AG04449 (cell line): ENCODE measurements around the gene NEAT1.

ENCODE experiments used
- CTCF ChIA-PET: fragments of 350-600 bp; formaldehyde crosslinking; extraction: SDS; loops from one replicate; lab custom pipeline; 2021; ENCODE audit warnings: antibody characterized with exemption; lab: Yijun Ruan, JAX
- POLR2A ChIA-PET: fragments of 400-600, 350-600 bp; formaldehyde crosslinking; extraction: SDS; loops from one replicate; lab custom pipeline; 2020; ENCODE audit warnings: antibody characterized with exemption, inconsistent platforms; lab: Yijun Ruan, JAX
- DNase-seq: peaks from one replicate; pipeline ENCODE4 v3.0.0-alpha.2; 2010; ENCODE audit warnings: low read depth, low spot score
- H3K4me3 ChIP-seq: 2 replicates; pipeline ENCODE4 v1.5.1; 2011; ENCODE audit warnings: low read depth, mild to moderate bottlenecking, control low read depth, low read length
- TF ChIP-seq, protein P1 (sequence below): IDR thresholded peaks from one replicate; pipeline ENCODE4 v1.5.1; 2011; ENCODE audit warnings: mild to moderate bottlenecking, moderate library complexity, low read length, control low read depth, inconsistent platforms; ENCODE audit not compliant: insufficient read depth; ENCODE audit errors: missing control alignments

NEAT1 gene

DNA sequence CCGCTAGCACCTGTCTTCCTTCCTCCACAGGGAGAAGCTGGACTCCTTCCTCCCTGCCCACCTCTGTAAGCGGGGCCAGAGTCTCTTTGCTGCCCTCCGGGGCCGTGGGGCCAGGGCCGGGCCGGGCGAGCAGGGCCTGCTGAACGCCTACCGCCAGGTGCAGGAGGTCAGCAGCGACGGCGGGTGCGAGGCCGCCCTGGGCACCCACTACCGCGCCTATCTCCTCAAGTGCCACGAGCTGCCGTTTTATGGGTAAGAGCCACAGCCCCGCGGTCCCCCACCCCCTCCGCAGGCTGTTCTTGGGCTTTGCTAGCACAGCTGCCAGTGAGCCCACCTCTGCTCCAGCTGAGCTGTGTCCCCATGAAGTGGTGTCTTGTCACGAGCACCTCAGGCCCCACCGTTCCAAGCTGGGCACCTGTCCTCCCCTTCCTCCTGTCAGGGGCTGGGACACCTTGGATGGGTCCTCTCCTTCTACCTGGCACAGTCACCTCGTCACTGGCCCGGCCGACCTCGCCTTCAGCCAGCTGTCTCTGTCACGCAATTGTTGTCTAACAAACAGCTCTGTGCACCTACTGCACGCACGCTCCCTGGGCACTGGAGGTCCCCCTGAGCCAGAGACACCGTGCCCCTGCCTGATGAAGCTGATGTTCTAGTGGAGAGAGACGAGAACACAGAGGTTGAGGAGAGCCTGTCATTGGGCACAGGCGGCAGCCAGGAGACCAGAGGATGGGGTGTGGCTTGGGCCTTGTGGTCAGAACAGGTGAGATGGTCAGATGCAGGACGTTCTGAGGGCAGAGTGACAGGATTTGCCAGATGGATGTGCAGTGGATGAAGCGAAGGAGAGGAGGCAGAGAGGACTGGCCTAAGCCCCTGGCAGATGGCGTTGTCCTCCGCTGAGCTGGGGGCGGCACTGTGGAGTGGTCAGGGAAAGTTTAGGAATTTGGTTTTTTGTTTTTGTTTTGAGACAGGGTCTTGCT is 25.5 kb upstream of the NEAT1 start:
- POLR2A ChIA-PET, result interaction anchor here (0.7 kb wide), 1 partner anchor 20 kb away, joined by 3 read pairs; no protein-coding TSS in a partner anchor
- CTCF ChIA-PET, result interaction anchor here (1.7 to 11.7 kb wide), 2 partner anchors 9 to 19 kb away, joined by 6 to 123 read pairs; no protein-coding TSS in a partner anchor
- no peak for DNase-seq
- H3K4me3 ChIP-seq, result no peak overlapping the region
- TF ChIP-seq, protein P1, sequence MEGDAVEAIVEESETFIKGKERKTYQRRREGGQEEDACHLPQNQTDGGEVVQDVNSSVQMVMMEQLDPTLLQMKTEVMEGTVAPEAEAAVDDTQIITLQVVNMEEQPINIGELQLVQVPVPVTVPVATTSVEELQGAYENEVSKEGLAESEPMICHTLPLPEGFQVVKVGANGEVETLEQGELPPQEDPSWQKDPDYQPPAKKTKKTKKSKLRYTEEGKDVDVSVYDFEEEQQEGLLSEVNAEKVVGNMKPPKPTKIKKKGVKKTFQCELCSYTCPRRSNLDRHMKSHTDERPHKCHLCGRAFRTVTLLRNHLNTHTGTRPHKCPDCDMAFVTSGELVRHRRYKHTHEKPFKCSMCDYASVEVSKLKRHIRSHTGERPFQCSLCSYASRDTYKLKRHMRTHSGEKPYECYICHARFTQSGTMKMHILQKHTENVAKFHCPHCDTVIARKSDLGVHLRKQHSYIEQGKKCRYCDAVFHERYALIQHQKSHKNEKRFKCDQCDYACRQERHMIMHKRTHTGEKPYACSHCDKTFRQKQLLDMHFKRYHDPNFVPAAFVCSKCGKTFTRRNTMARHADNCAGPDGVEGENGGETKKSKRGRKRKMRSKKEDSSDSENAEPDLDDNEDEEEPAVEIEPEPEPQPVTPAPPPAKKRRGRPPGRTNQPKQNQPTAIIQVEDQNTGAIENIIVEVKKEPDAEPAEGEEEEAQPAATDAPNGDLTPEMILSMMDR, result no peak

DNA sequence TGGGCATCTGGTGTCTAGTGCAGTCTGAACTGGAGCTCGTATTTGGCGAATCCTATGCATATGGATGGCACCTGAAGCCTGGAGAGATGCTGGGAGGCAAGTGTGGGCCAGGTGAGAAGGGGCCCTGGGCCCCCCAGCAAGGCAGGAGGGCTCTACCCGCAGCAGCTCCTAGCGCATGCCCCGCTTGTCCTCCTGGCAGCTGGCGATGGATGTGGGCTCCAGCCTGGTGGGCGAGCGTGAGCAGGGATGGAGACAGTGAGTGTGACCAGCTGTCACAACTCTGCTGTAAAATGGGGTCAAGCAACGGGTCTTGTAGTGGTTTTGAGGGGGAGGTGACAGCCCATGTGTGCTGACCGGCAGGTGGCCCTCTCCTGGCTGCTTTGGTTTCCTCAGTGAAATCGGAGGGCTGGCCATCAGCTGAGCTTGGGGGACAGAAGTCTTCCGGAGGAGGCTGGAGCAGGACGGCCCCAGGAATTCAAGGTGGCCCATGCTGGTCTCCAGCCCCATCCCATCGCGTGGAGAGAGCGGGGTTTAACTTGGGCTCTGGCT is 24.2 kb upstream of the NEAT1 start:
- ChIA-PET POLR2A (no interaction called here), CTCF (interaction anchor here (1.7 to 11.7 kb wide), 3 partner anchors 7 to 18 kb away, joined by 6 to 123 read pairs (median 13); no protein-coding TSS in a partner anchor)
- TF ChIP-seq, protein P1, result no peak
- H3K4me3 ChIP-seq, result no peak overlapping the region
- no peak for DNase-seq

DNA sequence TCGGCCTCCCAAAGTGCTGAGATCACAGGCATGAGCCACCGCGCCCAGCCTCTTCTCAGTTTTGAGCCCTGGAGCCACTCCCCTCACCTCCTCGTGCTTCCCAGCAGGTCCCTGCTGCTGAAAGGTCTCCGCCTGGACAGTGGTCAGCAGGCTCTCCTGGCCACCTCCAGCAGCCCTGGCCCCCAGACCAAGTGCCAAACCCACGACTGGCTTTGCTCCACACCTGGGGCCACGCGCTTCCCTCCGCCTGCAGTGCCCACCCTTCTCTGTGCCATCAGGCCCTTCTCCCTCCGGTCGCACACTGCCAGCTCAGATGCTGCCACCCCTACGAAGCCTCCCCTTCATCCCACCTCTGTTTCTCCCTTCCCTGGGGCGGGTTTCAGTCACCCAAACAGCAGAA is 23.3 kb upstream of the NEAT1 start:
- H3K4me3 ChIP-seq, result no peak overlapping the region
- ChIA-PET CTCF (interaction anchor here (1.7 to 11.7 kb wide), 3 partner anchors 8 to 17 kb away, joined by 6 to 123 read pairs (median 13); no protein-coding TSS in a partner anchor), POLR2A (interaction anchor here (1.7 kb wide), 1 partner anchor 11 kb away, joined by 6 read pairs; no protein-coding TSS in a partner anchor)
- no peak for DNase-seq
- TF ChIP-seq, protein P1, result no peak

DNA sequence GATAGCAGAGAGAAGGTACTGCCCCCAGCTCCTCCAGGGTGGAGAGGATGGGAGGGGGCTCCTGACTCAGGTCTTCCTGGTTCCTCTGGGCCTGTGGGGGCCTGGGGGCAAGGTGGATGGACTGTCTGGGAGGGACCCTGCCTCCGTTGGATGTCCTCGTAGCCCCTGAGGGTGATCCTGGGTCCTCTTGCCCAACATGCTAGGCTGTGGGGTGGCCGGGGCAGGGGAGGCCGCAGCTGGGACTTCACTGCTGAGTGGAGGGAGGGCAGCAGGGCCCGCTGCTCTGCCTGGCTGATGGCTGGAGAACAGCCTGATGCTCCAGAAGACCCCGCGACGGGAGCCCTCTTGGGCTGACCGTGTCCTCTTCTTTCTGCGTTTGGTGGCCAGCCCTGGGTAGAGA is 22.8 kb upstream of the NEAT1 start:
- ChIA-PET CTCF (interaction anchor here (0.6 to 11.7 kb wide), 3 partner anchors 9 to 16 kb away, joined by 3 to 123 read pairs (median 13); no protein-coding TSS in a partner anchor), POLR2A (interaction anchor here (0.5 to 1.7 kb wide), 2 partner anchors 11 to 24 kb away, joined by 3 to 6 read pairs; no protein-coding TSS in a partner anchor)
- TF ChIP-seq, protein P1, result no peak
- no peak overlapping the region for H3K4me3 ChIP-seq
- no peak for DNase-seq

DNA sequence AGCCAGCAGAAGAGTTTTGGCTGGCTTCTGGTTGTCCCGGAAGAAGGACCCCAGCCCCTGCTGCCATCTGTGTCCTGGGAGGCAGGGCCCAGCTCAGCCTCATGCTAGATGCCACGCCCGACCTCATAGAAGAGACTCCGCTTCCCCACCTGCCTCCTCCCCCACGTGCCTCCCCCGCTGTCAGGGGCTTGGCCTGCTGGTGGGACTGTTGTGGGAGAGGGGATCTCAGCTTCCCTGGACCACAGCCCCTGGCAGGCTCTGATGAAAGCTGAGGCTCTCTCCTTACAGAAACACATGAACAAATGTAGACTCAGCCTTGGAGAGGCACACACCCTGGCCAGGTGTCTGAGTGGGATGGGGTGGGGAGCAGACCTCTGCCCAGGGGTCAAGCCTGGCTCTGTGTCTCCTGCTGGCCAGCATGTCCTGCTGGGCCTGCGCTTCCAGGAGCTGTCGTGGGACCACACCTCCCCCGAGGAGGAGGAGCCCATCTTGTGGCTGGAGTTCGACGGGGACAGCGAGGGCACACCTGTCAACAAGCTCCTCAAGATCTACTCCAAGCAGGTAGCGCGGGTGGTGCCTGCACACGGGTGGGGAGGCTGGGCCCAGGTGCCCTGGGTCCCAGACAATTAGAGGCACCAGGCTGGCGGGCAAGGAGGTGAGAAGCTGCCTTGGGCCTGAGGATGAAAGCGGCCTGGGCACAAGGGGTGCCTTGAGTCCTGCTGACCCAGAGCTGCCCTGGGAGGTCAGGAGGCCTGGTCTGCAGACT is 22.1 kb upstream of the NEAT1 start:
- no peak for DNase-seq
- ChIA-PET CTCF (interaction anchor here (0.6 to 11.7 kb wide), 3 partner anchors 10 to 16 kb away, joined by 3 to 123 read pairs (median 13); no protein-coding TSS in a partner anchor), POLR2A (interaction anchor here (0.5 to 1.7 kb wide), 2 partner anchors 12 to 23 kb away, joined by 3 to 6 read pairs; no protein-coding TSS in a partner anchor)
- TF ChIP-seq, protein P1, result no peak
- H3K4me3 ChIP-seq, result no peak overlapping the region
